Esophagus (tissue), 2 donors: ENCODE measurements around the gene RHOBTB3. TPM values are rescaled to one million over a fixed set of nuclear protein-coding genes. Genes with fewer than 3 reads are reported as not detected.
A peak's percentile ranks its signal among the peaks of the same experiment; 100 is the strongest.
"Not testable (repeated sequence)": the region's sequence is repeated elsewhere in the genome, so short reads cannot be mapped to it uniquely, and the experiment has no call there.

Experiments
- H3K27ac ChIP-seq, 2 donors: one replicate each; pipeline ENCODE4 v1.5.1; 2013; ENCODE audit warnings: low read depth in 2 of 2, mild to moderate bottlenecking in 2 of 2, inconsistent platforms in 1 of 2, low read length in 1 of 2, moderate library complexity in 1 of 2
- H3K27me3 ChIP-seq, 2 donors: one replicate each; pipeline ENCODE4 v1.6.1; 2013; ENCODE audit warnings: low read length in 2 of 2, control low read depth in 1 of 2, mild to moderate bottlenecking in 1 of 2; ENCODE audit not compliant: insufficient read depth in 2 of 2, control insufficient read depth in 1 of 2
- H3K36me3 ChIP-seq, 2 donors: one replicate each; pipeline ENCODE4 v1.6.1; 2013; ENCODE audit warnings: low read length in 1 of 2; ENCODE audit not compliant: control insufficient read depth in 2 of 2, insufficient read depth in 2 of 2
- H3K4me1 ChIP-seq, 2 donors: one replicate each; pipeline ENCODE4 v1.6.1; 2013; ENCODE audit warnings: low read length in 1 of 2; ENCODE audit not compliant: control insufficient read depth in 2 of 2, insufficient read depth in 2 of 2
- H3K4me3 ChIP-seq, 2 donors: one replicate each; pipeline ENCODE4 v1.5.1; 2013; ENCODE audit warnings: low read length in 2 of 2, mild to moderate bottlenecking in 2 of 2, low read depth in 1 of 2, moderate library complexity in 1 of 2
- H3K9me3 ChIP-seq, 2 donors: one replicate each; pipeline ENCODE4 v1.6.1; 2013; ENCODE audit warnings: mild to moderate bottlenecking in 2 of 2, low read depth in 1 of 2, low read length in 1 of 2, moderate library complexity in 1 of 2; ENCODE audit not compliant: control insufficient read depth in 2 of 2, insufficient read depth in 1 of 2
- WGBS, 2 donors: extraction: QIAGEN DNeasy Blood & Tissue Kit; methylation state at CpG; one replicate each; pipeline ENCODE4 v1.1.7; 2013; 5-methylcytosine and 5-hydroxymethylcytosine counted together
- polyA plus RNA-seq, 2 donors: library from polyadenylated mRNA; stranded (reverse); fragments of 200-250 nt; gene quantifications; one replicate each; pipeline ENCODE4 v1.2.3, GENCODE V29; 2013
- donor health status: healthy with polysubstance abuse.
- donor health status: Bipolar disorder and iron deficiency.

Gene RHOBTB3
- polyA plus RNA-seq, 2 donors = 3.5 to 3.8 TPM

DNA sequence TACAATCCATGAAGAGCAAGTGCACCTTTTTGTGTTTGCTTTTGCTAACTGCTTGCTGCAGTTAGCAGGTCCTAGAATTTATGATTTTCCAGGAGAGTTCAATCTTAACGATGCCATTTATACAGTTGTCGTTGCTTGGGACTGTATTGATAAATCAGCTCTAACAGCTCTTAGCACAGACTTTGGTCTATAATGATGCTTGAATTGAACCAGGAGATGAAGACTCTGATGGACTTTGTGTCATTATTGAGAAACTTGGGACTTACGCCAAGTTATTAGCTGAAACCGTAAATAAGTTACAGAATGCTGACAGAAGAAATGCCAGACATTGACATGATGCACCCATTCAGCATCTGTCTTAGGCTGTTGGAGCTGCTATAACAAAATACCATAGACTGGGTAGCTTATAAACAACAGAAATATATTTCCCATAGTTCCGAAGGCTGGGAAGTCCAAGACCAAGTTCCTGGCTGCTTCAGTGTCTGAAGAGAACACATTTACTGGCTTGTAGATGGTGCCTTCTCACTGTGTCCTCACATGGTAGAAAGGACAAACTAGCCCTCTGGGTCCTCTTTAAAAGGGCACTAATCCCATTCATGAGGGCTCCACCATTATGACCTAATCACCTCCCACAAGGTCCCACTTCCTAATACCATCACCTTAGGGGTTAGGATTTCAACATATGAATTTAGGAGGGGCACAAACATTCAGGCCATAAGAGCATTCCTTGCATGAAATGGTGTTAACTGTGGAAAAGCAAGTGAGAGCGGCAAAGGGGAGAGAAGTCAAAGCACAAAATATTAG is 73.8 kb downstream of the RHOBTB3 start:
- H3K4me3 ChIP-seq = no peak overlapping the region
- no peaks in the 10 kb centered on the region for H3K36me3 ChIP-seq
- H3K27ac ChIP-seq = no peak overlapping the region
- no peaks in the 10 kb centered on the region for H3K4me1 ChIP-seq
- WGBS, 2 donors = 89 to 94% methylated on average over 6 of the region's 6 CpGs
- no peaks in the 10 kb centered on the region for H3K27me3 ChIP-seq
- no peaks in the 10 kb centered on the region for H3K9me3 ChIP-seq

DNA sequence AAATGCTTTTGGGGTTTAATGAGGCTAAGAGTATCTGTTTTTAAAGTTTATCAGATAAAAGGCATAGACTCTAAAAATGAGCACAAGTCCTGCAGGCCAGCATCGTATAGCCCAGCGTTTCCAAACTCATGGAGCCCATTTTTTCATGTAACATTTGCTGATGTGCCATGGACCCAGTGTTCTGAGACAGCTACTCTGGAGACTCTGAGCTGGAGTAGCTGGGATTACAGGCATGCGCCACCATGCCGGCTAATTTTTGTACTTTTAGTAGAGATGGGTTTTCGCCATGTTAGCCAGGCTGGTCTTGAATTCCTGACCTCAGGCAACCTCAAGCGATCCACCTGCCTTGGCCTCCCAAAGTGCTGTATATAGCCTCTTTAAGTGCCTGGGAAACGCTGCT is 75.6 kb downstream of the RHOBTB3 start:
- Histone ChIP-seq H3K4me1 (no peaks in the 10 kb centered on the region), H3K36me3 (no peaks in the 10 kb centered on the region), H3K9me3 (no peaks in the 10 kb centered on the region), H3K27me3 (no peaks in the 10 kb centered on the region), H3K4me3 (no peak overlapping the region), H3K27ac (no peak overlapping the region)
- 82 to 91% methylated on average over 7 of the region's 7 CpGs for WGBS, 2 donors

DNA sequence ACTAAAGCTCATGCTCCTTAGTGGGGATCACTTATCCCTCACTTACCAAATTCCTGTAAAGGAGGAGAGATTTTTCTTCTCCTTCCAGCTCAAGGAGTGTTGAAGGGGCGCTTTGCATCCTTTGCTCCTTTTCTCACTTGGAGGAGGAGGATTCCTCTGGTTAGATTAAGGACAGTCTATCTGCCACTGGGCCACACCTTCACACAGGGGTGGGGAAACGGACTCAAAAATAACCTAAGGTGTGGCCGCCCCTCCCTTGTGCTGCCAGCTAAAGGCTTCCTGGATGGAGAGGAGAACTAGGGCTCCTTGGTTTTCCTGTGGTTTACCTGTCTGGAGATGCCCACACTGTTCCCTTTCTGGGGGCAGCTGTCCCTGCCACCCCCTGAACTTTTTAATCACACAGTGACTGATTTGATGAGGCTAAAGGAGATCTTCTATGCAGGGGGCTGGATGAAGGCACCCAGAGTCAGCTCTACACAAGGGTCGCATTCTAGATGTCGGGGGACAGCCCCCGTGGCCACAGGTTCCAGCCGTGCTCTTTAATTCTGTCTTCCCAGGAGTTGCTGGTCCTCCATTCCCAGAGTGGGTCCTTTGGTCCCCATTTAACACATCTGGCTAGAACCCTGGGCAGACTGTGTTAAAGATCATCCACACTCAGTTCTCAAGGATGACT is 77.0 kb downstream of the RHOBTB3 start:
- no peak overlapping the region for H3K4me3 ChIP-seq
- H3K9me3 ChIP-seq = no peaks in the 10 kb centered on the region
- WGBS, 2 donors = 79 to 84% methylated on average over 7 of the region's 7 CpGs
- H3K27me3 ChIP-seq = no peaks in the 10 kb centered on the region
- no peaks in the 10 kb centered on the region for H3K36me3 ChIP-seq
- no peaks in the 10 kb centered on the region for H3K4me1 ChIP-seq
- peak overlapping the region; percentile 29 to 45 for H3K27ac ChIP-seq

DNA sequence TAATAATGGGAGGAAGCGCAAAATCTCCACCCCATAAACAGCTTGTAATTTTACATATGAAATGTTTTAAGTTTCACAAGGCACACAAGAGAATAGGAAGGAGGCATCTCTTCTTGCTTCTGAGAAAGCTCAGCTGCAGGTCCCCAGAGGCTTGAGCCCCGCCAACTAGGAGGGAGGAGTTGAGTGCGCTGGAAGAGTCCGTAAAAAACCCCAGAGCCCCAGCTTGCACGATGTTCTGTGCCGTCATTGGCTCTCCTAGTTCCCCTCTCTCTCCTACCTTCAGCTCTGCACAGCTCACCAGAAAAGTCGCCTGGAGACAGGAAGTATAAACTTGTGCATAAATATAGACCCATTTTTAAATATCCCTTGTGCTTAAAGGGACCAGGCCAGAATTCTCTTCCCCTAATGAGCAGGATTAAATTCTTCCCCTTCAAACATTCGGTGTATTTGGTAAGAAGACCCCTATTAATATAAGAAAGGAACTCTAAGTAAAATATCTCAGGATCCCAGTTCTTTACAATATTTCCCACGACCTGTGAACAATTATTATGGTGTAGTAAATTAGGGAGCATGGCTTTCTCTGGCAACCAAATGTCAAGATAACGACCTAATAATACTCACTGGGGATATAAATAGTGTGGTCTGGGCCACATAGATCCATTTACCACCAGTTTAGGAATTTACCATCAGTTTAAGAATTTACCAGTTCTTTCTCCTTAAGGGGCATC is 77.7 kb downstream of the RHOBTB3 start:
- H3K4me1 ChIP-seq = no peaks in the 10 kb centered on the region
- H3K9me3 ChIP-seq = no peaks in the 10 kb centered on the region
- peak overlapping the region in 1 of 2 donors; percentile 29 for H3K27ac ChIP-seq
- no peaks in the 10 kb centered on the region for H3K27me3 ChIP-seq
- H3K4me3 ChIP-seq = no peak overlapping the region
- 46 to 49% methylated on average over 10 of the region's 10 CpGs for WGBS, 2 donors
- H3K36me3 ChIP-seq = no peaks in the 10 kb centered on the region

DNA sequence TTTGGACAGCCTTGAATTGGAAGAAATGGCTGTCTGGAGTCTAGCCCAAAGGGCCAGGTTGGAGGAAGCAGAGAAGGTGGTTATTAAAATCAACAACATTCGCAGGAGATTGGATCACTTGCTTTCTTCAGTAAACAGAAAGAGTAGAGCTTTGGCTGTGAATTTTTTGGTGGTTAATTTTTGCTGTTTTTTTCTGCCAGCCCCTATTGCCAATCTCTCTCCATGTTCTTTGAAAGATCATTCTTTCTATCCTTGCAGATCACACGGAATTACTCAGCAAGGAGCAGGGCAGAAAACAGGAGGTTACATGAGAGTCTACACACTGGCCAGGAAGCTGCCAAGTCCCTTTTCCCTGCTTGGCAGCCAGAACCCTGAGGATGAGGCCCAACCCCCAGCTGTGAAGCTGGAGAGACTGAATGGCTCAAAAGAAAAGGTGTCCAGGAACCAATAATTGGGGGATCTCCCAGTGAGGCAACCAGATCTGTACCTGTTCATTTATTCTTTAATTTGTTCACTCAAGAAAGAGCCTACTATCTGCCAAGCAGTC is 78.4 kb downstream of the RHOBTB3 start:
- no peaks in the 10 kb centered on the region for H3K9me3 ChIP-seq
- H3K27ac ChIP-seq = peak overlapping the region in 1 of 2 donors; percentile 3
- H3K36me3 ChIP-seq = no peaks in the 10 kb centered on the region
- WGBS, 2 donors = 33 to 48% methylated on average over 2 of the region's 2 CpGs
- H3K4me3 ChIP-seq = no peak overlapping the region
- H3K27me3 ChIP-seq = no peaks in the 10 kb centered on the region
- no peaks in the 10 kb centered on the region for H3K4me1 ChIP-seq

DNA sequence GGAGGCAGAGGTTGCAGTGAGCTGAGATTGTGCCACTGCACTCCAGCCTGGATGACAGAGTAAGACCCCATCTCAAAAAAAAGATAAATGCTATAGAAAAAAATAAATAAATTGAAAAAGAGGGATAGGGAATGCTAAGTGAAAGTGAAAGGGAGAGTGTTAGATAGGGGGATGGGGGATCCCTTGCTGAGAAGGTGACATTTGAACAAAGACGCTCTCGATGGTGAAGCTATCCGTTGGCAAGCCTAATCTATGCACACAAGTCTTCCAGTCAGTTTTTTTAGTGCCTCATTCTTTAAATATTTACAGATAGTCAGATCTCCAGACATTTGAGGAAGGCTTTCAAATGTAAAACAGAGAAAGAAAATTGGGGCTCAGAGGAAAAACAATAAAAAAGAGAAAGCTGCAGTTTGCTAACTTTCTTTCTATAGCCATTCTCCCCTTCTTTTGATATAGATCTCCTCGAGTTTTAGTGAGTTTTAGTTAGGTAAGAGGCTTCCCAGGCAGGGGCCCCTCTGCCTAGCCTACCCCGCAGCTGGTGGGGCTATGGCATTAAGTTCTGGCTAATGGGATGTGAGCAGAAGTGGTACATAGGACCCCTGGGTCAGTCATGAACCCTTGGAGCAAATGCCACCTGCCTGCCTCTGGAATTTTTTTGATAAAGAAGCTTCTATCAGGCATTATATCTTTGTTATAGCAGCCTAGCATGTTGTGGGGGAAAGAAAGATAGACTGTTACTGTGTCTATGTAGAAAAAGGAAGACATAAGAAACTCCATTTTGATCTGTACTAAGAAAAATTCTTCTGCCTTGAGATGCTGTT is 79.4 kb downstream of the RHOBTB3 start:
- no peaks in the 10 kb centered on the region for H3K4me1 ChIP-seq
- WGBS, 2 donors = 41 to 57% methylated on average over 5 of the region's 5 CpGs
- no peak overlapping the region for H3K4me3 ChIP-seq
- H3K36me3 ChIP-seq = no peaks in the 10 kb centered on the region
- no peaks in the 10 kb centered on the region for H3K9me3 ChIP-seq
- H3K27me3 ChIP-seq = no peaks in the 10 kb centered on the region
- H3K27ac ChIP-seq = no peak overlapping the region

DNA sequence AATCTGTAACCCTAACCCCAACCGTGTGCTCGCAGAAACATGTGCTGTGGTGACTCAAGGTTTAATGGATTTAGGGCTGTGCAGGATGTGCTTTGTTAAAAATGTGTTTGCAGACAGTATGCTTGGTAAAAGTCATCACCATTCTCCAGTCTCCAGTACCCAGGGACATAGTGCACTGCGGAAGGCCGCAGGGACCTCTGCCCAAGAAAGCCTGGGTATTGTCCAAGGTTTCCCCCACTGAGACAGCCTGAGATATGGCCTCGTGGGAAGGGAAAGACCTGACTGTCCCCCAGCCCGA is 79.9 kb downstream of the RHOBTB3 start:
- H3K9me3 ChIP-seq, H3K4me1 ChIP-seq, H3K36me3 ChIP-seq, H3K27me3 ChIP-seq, H3K4me3 ChIP-seq, H3K27ac ChIP-seq: not testable (repeated sequence)
- 74 to 75% methylated on average over 6 of the region's 6 CpGs for WGBS, 2 donors

DNA sequence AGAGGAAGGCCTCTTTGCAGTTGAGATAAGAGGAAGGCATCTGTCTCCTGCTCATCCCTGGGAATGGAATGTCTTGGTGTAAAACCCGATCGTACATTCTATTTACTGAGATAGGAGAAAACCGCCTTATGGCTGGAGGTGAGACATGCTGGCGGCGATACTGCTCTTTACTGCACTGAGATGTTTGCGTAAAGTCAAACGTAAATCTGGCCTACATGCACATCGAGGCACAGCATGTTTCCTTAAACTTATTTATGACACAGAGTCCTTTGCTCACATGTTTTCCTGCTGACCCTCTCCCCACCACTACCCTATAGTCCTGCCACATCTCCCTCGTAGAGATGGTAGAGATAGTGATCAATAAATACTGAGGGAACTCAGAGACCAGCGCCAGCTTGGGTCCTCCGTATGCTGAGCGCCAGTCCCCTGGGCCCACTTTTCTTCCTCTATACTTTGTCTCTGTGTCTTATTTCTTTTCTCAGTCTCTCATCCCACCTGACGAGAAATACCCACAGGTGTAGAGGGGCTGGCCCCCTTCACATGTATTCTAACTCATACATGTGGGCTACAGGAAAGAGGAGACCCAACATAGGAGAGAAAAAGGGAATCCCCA is 80.4 kb downstream of the RHOBTB3 start:
- not testable (repeated sequence) for H3K4me3 ChIP-seq, H3K27ac ChIP-seq, H3K9me3 ChIP-seq, H3K4me1 ChIP-seq, H3K36me3 ChIP-seq, H3K27me3 ChIP-seq
- WGBS, 2 donors = 92 to 93% methylated on average over 13 of the region's 13 CpGs

DNA sequence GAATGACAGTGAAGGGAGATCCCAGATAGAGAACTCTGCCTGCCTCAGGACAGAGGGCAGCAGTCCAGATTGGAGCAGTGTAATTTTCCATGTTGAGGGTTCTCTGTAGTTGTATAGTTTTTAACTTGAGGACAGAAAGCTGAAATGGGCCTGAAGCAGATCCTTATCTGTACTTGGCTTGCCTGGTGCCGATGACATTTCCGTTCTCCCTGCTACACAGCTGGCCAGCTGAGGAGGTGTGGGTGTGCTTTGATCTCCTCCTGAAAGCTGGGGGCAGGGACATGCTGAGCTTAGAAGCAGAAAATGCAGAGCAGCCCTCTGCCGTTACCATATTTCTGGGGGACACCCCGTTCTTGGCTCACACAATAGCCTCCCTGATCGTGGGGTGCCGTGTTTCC is 80.9 kb downstream of the RHOBTB3 start:
- 64 to 68% methylated on average over 6 of the region's 6 CpGs for WGBS, 2 donors
- Histone ChIP-seq H3K9me3 (no peaks in the 10 kb centered on the region), H3K27ac (no peak overlapping the region), H3K4me1 (no peaks in the 10 kb centered on the region), H3K4me3 (no peak overlapping the region), H3K27me3 (no peaks in the 10 kb centered on the region), H3K36me3 (no peaks in the 10 kb centered on the region)
